Measurements from ENCODE around the gene KIT.

KIT gene

DNA sequence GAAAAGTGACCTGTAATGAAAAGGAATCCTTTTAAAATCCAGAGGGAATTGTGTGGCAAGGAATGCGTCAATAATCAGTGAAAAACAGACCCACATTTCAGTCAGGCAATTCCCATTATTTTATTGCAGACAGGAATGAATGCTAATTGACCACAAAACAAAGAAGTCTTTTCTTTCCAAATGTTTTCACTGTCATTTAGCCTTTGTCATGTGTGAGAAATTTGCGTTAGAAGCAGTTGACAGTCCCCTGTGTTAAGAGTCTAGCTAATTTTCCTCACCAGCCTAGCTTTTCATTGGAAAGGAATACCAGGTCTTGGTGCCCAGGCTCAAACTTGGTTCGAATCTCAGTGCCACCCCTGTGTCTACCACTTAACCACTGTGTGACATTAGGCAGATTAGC is 83.4 kb downstream of the KIT start:
- in situ Hi-C loops (cut with HindIII; ENCODE audit: low sequenced_read_pairs): no loop called here

DNA sequence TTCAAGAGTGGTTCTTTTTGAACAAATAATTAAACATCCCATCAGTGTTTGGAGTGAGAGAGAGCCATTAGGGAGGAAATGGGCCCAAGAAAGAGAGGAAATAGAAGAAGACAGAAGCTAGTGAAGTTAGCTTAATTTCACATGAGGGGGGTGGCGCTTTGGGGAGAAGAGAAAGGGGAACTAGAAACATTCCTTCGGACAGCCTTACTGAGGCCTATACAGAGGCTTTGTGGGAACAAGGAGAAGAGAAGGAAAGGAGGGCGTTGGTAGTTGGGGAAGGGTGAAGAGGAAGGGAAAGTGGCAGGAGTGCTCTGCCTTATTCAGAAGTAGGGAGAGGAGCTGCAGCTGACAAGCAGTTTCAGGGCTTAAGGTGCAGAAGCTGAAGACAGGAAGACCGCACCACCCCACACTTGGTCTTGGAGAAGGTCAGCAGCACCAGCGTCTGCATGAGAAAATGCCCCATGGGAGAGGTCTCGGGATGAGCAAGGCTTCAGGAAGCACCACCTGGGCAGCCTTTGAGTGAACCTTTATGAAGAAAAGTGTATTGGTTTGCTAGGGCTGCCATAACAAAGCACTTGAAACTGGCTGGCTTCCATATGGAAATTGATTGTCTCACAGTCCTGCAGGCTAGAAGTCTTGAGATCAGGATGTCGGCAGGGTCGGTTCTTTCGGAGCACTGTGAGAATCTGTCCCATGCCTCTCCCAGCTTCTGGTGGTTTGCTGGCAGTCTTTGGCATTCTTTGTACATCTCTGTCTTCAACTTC is 85.1 kb downstream of the KIT start:
- in situ Hi-C loops (cut with HindIII; ENCODE audit: low sequenced_read_pairs): no loop called here

DNA sequence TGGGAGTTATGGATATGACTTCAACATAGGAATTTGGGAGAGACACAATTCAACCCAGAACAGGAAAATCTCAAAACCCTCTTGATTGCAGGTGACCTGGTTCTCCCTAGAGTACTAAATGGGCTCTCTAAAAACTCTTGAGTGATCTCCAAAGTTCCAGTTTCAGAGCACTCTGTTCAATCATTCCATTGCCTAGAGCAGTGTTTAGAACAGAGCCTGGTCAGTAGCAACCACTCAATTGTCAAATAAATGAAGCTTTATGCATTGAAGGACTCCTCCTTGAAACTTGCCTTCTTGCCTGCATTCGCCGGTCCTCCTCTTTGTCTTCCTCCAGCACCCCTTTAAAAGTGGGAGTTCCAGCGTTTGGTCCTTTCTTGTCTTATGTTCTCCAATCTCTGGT is 85.8 kb downstream of the KIT start:
- in situ Hi-C loops (cut with HindIII; ENCODE audit: low sequenced_read_pairs): no loop called here

DNA sequence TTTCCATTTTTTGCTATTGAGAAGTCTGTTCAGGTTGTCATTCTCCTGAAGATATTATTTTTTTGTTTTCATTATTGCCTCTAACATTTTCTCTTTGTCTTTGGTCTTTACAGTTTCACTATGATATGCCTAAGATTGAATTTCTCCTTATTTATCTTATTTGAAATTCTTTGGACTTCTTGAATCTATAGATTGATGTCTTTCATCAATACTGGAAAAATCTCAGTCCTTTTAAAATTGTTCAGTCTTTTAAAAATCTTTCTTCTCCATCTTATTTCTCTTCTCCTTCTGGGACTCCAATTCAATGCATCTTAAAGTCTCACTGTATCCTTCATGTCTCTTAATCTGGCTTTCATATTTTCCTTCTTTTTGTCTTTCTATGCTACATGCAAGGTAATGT is 86.7 kb downstream of the KIT start:
- in situ Hi-C loops (cut with HindIII; ENCODE audit: low sequenced_read_pairs): no loop called here

DNA sequence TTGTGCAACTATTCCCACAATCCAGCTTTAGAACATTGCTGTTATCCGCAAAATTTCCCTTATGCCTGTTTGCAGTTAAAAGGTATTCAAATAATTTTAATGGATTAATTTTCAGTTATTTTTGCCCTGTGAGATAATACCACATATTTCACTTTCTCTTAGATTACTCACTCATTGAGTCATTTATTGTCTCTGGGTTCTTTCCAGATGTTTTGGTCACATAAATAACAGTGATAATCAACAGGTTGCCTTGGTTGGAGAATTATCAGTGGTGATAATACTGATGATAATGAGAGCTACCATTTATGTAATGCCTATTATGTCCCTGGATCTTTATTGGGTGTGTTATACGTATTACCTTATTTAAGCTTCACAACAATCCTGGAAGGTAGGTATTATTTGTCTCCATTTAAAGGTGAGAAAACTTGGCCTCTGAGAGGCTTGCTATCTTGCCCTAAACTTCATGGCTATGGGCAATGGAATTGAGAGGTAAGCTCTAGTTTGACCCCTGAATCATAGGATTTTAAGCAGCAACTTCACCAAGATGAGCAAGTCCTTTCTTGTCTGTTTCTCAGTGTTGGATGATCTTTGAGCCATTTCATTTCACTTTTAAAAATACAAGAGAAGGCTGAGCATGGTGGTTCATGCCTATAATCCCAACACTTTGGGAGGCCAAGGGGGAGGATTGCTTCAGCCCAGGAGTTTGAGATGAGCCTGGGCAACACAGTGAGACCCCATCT is 87.4 kb downstream of the KIT start:
- in situ Hi-C loops (cut with HindIII; ENCODE audit: low sequenced_read_pairs): no loop called here

DNA sequence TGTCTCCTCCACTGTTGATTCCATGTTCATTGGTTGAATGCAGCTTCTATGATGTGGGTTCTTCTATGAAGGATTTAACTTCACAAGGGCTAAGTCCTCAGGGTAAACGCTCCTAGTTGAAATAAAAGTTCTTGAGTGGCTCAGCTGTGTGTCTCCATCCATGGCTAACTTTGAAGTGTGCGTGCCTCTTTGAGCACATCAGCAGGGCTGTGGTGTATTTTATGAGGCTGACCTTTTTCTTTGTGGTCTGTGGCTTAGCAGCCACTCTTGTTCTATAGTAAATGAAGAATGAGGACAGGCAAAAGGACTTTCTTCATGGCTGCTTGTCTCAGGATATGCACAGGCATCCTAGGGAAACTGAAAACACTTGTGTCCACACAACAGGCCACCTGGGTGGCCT is 88.5 kb downstream of the KIT start:
- in situ Hi-C loops (cut with HindIII; ENCODE audit: low sequenced_read_pairs): no loop called here

DNA sequence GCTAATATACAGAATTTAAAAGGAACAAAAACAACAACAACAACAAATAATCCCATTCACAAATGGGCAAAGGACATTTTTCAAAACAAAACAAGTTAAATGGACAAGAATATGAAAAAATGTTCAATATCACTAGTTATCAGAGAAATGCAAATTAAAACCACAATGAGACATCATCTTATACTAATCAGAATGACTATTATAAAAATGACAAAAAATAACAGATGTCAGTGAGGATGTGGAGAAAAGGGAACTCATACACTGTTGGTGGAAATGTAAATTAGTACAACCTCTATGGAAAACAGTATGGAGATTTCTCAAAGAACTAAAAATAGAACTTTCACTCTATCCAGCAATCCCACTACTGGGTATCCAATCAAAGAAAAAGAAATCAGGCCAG is 92.6 kb downstream of the KIT start:
- in situ Hi-C loops (cut with HindIII; ENCODE audit: low sequenced_read_pairs): no loop called here

DNA sequence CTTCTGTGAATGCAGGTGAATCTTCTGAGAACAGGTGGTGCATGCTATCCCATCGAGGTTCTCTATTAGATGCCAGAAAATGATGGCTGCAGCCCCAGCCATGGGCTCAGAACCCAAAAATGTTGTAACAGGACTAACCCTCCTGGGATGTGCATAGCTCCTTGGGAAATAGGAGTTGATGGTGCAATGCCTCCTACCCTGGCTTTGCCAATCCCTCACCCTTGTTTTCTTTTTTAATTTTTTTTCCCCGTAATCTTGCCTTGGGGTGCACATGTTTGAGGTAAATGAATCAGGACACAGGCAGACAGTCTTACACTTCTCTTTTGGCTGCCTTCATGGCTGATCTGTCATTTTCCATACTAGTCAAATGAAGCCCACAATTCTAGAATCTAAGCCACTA is 96.6 kb downstream of the KIT start:
- in situ Hi-C loops (cut with HindIII; ENCODE audit: low sequenced_read_pairs): no loop called here

DNA sequence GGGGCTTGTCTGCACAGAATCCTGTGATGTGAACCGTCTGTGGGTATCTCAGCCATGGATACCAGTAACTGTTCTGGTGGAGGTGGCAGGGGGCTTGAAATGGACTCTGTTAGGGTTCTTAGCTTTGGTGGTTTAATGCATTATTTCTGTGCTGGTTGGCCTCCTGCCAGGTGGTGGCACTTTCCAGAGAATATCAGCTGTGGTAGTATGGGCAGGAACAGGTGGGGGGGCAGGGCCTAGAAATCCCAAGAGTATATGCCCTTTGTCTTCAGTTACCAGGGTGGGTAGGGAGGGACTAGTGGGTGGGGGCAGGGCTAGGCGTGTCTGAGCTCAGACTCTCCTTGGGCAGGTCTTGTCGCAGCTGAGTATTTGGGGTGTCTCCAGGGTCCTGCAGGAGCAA is 106.7 kb downstream of the KIT start:
- in situ Hi-C loops (cut with HindIII; ENCODE audit: low sequenced_read_pairs): no loop called here

DNA sequence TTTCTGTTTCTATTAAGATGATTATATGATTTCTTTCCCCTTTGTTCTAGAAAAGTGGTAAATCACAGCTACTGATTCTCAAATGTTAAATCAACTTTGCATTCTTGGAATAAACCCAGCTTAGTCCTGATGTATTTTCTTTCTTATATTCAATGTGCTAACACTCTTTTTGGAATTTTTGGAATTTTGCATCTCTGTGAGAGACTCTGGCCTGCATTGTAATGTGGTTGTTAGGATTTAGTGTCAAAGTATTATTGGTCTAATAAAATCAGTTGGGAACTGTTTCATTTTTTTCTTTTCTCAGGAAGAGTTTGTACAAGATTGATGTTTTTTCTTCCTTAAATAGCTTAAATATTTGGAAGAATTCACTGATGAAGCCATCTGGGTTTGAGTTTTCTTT is 109.6 kb downstream of the KIT start:
- in situ Hi-C loops (cut with HindIII; ENCODE audit: low sequenced_read_pairs): no loop called here

DNA sequence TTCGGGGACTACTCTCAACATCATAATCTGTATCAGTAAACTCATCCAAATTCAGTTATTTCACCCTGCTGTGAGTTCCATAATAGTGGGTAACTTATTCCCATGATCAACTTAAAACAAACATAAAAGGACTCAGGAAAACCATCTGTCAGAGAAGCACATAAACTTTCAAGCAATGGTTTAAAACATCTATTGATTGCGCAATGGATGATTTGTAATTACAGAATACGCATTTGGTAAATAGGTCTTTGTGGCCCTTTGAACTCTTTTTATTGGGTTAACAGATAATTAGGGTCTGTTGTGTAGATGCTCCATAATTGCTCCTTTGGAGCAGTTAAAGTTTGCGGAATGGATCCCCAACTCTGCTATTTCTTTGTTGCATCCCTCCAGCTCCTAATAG is 115.3 kb downstream of the KIT start:
- in situ Hi-C loops (cut with HindIII; ENCODE audit: low sequenced_read_pairs): no loop called here

DNA sequence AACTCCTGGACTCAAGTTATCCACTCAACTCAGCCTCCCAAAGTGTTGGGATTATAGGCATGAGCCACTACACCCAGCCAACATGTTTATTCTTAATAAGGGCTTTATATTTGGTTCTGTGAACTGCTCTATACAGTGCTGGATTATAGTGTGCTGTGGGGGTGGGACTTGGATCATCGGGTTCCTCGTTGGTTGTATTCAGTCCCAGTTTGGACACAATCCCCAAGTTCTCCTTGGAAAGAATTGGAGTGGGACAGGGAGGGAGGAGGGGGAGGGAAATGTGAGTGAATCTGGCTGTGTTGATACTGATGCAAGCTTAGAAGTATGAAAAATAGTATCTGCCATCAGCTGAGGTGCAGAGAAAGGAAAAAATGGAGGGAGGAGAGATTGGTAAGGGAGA is 121.3 kb downstream of the KIT start:
- in situ Hi-C loops (cut with HindIII; ENCODE audit: low sequenced_read_pairs): no loop called here

DNA sequence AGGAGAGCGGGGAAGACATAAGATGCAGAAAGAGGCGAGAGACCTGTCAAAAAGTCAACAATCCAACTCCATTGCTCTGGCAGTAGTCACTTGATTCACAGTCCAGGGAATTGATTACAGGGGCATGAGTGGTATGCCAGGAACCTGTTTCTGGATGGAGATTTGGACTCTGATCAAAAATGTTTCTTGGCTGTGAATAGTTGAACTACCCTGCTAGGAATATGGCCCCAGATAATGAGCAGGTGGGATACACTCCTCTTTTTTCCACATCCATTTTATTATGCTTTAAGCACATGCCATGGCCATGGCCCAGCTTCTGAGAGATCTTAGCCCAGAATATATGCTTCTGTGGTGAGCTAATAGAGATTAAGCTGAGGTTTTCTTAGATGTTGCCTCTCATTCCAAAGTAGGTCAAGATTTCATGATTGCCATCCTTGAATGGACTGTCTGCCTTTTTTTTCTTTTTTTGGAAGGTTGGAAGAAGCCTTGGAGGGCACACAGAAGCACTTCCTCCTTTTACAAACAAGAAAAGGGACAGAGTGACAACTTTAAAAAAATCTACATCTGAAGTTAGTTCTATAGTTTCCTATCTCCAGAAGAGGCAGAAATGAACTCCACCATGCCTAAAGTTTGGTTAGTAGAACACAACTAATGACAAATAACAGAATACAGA is 121.9 kb downstream of the KIT start:
- in situ Hi-C loops (cut with HindIII; ENCODE audit: low sequenced_read_pairs): no loop called here

DNA sequence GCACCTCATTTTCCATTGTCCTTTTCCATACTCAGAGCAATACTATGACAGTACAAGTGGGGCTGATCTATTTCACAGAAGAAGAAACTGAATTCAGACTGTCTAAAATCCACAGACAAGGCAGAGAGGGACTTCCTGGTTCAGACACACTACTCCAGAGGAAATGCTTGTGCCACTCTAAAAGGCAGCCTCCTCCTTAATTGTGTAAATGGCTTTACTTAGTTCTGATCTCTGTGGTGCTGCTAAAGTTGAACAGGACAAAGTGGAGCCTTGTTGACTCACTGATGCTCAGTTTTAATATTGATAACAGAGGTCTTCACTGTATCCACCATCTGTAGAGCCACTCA is 122.4 kb downstream of the KIT start:
- in situ Hi-C loops (cut with HindIII; ENCODE audit: low sequenced_read_pairs): no loop called here

DNA sequence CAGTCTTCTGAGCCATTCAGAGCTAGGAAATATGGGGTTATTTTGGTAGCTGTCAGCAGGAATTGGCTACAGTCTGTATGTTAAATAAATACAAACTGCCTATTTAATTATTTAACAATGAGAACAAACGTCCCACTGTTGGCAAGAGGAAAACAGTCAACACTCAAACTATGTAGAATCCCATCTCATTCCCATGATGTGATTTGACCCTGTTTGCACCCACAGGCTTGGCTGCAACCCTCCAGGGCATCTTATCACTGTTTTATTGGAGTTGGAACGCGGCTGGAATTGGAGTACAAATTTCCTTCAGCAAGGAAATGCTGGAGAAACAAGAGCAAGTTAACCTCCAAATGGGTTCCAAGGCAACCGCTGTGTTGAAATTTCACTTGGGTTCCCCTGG is 124.0 kb downstream of the KIT start:
- in situ Hi-C loops (cut with HindIII; ENCODE audit: low sequenced_read_pairs): no loop called here

DNA sequence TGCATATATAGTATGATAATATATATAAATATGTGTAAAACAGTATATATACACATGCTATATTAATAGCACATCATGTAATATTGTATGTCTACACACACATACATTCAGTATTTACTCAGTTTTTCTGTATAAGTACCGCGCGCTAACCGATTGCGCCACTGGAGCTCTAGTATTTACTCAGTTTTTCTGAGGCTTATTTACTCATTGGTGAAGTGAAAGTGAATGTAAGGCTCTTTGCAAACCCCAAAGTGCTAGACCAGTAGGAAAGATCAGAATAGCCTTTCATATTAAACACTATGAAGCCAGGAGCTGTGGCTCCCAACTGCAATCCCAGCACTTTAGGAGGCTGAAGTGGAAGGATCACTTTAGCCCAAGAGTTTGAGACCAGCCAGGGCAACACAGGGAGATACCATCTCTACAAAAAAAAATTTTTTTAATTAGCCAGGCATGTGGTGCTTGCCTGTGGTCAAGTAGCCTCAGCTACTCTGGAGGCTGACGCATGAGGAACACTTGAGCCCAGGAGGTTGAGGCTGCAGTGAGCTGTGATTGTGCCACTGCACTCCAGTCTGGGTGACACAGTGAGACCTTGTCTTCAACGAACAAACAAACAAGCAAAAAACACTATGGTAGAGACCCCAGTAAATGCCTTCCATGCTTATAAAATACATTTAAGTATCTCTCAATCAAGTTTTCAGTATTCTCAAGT is 125.8 kb downstream of the KIT start:
- in situ Hi-C loops (cut with HindIII; ENCODE audit: low sequenced_read_pairs): no loop called here

DNA sequence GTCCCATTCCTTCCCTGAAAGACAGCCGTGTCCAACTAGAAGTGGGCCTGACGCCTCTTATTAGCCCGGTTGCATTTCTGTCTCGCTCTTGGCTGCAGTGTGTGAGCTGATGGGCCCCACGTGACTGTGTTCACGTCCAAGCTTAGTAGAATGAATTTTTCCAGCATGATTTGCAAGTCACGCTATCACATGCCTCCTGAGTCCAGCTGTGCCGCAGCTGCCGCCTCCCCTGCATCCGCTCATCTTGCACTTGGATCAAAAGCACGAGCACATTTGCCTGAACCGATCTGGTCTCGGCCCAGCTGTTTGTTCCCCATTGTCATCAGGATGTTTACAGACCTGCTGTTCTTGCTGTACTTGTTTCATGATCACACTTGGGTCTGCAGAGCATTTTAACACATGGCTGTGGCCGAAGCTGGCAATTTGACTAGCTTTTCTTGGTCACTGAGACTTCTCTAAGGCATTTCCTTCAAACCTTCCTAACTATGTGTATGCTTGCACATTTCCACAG is 126.5 kb downstream of the KIT start:
- in situ Hi-C loops (cut with HindIII; ENCODE audit: low sequenced_read_pairs): no loop called here
